ENCODE data around the gene PHYKPL.
"Not testable (repeated sequence)": the region's sequence is repeated elsewhere in the genome, so short reads cannot be mapped to it uniquely, and the experiment has no call there.

Gene PHYKPL

DNA sequence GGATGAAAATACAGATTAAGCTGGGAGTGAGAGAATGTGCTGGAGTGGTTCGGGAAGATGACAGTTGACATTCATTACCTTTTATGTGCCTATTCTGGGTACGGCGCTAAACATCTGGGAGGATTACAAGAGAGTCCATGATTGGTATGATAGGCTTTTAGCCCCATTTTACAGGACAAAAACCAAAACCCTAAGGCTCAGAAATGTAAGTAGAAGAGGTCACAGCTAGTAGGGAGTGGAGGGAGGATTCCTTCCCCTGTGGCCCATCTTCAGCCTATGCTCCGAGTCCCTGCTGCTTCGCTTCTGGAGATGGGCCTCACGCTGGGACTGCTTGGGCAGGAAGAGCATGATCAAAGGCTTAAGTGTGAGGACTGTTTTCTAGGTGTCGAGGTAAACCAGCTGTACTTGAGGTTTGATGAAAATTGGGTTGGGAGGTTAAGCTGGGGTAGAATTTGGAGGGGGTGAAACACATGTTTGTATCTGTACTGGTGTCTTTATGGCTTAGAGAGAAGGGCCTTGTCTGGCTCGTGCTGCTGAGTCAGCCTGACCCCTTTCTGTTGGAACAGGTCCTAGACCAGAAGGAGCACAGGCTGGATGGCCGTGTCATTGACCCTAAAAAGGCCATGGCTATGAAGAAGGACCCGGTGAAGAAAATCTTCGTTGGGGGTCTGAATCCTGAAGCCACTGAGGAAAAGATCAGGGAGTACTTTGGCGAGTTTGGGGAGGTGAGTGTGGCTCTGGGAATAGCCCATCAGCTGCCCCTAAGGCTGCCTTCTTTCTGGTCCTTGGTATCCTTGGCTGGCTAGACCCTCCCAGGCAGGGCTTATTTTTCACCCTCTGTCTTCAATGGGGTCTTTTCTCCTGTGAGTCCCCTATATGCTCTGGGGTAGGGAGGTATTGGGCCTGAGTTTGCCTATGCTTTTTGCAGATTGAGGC, 26.2 kb downstream of the PHYKPL start:
- no peak for DNase-seq (ENCODE audit: low read depth)

DNA sequence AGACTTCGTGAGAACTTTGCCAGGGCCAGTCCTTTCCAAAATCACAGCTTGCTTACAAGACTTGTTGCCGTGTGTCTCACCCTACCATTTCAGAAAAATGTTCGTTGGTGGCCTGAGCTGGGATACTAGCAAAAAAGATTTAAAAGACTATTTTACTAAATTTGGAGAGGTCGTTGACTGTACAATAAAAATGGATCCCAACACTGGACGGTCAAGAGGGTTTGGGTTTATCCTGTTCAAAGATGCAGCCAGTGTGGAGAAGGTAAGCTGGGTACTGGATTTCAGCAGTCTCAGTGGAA, 26.9 kb downstream of the PHYKPL start:
- DNase-seq (ENCODE audit: low read depth), result no peak

DNA sequence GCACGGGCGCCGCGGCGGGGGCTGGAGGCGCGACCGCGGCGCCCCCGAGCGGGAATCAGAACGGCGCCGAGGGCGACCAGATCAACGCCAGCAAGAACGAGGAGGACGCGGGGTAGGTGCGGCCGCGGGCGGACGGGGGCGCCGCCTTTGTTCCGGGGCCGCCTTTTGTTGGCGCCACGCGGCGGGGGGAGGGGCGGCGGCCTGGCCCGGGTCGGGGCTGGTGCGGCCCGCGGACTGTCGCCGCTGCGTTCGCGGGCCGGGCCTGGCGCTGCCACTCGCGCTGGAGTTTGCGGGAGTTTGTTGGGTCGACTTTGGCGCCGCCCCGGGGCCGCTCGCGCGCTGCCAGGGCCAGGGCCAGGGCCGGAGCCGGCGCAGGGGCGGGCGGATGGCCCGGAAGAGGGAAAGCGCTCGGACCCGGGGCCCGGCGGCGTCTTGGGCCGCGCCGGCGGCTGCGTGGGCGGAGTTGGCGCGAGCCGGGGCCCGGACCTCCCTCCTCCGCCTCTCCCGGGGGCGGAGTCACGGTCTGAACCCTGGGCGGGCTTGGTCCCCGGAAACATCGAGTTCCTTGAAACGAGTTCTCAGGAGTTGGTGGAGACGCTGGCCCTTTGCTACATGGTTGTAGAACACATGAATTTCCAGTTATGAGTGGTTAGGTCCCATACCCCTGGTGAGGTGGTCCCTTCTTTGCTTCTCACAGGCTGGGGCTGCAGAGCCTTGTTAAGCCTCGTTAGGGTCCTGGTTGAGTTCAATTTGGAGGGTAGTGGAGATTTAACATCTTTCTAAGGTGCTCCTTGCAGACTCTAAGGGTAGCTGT, 27.5 kb downstream of the PHYKPL start:
- DNase-seq (ENCODE audit: low read depth), result peak; percentile 44

DNA sequence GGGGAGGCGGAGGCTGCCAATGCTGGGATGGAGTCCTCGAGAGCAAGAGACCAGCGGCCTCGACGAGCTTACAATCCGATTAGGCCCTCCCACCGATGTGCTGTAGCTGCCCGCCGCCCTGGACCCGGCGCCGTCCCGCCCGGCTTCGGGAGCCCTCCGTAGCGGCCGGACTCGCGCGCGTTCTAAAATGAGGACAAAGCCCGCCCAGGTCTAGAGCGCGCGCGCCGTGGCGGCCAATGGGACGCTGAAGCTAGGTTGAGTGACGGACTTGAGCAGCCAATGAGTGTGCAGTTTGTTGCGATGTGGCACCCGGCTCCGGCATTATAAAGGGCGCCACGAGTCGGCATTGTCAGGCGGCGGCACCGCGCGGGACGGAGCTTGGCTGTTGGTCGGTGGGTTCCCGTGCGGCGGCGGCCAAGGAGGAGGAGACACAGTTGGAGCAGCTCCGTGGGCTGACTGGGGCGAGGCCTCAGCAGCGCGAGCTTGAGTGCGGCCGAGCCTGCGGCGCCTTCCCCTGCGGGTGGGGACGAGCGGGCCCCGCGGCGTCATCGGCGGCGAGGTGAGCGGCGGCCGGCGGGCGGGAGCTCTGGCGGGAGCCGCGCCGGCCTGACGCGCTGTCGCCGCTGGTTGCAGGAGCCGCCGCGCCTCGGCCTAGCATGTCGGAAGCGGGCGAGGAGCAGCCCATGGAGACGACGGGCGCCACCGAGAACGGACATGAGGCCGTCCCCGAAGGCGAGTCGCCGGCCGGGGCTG, 28.2 kb downstream of the PHYKPL start, which contains the start of gene HNRNPAB:
HNRNPAB (plus strand) TSS at position 352 of the 753 bp plus-strand sequence; CDS start at position 657, 305 bp downstream.
- peak; percentile 89 for DNase-seq (ENCODE audit: low read depth)

DNA sequence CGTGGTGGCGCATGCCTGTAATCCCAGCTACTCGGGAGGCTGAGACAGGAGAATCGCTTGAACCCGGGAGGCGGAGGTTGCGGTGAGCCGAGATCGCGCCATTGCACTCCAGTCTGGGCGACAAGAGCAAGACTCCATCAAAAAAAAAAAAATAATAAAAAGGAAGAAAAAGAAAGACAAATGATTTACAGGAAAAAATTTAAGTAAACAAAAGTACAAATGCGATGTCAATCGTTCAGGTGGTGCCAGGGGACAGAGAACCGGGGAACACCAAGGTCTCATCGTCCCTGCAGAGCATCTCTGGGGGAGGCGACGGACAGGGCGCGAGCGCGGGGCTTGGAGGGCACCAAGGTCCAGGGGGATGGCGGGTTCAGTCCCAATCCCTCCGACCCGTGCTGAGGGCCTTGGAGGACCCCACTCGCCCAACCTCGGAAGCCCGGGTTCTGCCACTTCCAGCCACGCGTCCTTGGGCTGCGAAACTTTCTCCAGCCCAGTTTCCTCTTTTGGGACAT, 28.9 kb downstream of the PHYKPL start:
- DNase-seq (ENCODE audit: low read depth), result no peak

GRCh38 chr5:178202541-178202940, 30.1 kb downstream of the PHYKPL start:
- DNase-seq (ENCODE audit: low read depth), result no peak

- DNase-seq (ENCODE audit: low read depth), result no peak
Observed at GRCh38 chr5:178201927-178202235, 30.7 kb downstream of the PHYKPL start.

DNA sequence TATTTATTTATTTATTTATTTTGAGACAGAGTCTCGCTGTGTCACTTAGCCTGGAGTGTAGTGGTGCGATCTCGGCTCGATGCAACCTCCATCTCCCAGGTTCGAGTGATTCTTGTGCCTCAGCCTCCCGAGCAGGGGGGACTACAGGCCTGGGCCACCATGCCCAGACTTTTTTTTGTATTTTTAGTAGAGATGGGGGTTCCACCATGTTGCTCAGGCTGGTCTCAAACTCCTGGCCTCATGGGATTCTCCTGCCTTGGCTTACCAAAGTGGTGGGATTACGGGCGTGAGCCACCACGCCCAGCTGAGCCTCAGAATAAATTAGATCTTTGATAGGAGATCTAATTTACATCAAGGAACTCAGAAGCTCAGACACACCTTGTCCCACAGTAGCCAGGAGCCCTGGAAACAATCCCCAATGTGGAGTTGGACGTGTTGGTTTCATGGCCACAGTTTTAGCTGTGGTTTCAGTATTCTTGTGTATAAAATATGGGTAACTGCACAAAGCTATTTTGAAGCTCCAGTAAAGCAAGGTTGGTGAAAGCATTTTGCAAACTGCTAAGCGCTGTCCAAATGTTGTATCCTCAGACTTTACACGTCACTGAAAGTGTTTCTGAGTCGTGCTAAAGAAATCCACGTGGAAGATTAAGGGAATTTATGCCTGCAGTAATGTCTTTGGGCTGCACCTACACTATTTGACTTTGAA, 31.2 kb downstream of the PHYKPL start:
- no peak for DNase-seq (ENCODE audit: low read depth)

GRCh38 chr5:178199581-178200434, 32.8 kb downstream of the PHYKPL start:
- no peak for DNase-seq (ENCODE audit: low read depth)

- no peak for DNase-seq (ENCODE audit: low read depth)
Observed at GRCh38 chr5:178198706-178199105, 33.9 kb downstream of the PHYKPL start.

GRCh38 chr5:178198151-178198550, 34.5 kb downstream of the PHYKPL start:
- not testable (repeated sequence) for DNase-seq (ENCODE audit: low read depth)

DNA sequence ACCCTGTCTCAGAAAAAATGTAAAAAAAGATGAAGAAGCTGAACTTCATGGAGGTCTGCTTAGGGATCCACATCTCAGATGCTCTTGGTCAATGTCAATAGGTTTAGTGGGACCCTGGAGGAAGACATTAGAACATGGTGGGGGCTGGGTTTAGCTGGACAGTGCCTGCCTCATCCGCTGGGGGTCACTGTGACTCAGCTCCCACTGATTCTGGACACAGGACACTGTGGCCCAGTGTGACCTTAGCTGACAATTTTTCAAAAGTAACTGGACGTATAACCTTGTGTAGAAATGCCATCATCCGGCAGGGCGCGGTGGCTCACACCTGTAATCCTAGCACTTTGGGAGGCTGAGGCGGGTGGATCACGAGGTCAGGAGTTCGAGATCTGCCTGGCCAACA, 35.6 kb downstream of the PHYKPL start:
- DNase-seq (ENCODE audit: low read depth), result no peak

DNA sequence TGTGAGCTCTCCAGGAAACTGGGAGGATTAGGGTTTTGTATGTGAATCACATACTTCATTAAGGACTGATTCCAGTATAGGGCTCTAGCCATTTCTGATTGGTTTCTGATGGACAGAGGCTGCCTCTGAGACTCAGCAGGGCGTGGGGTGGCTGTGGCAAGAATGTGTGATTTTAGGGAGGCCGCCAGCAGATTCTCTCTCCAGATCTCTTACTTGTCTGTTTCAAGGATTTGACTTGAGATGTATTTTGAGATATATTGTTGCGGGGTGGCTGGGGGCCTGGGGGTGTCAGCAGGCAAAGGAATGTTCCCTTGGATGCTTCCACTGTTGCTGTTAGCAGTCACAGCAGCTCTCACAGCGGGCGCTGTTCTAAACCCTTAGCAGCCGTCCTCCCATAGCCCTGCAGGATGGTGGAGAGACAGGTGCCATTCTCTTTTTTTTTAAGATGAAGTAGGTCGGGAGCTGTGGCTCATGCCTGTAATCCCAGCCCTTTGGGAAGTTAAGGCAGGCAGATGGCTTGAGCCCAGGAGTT, 36.3 kb downstream of the PHYKPL start:
- DNase-seq (ENCODE audit: low read depth), result no peak

GRCh38 chr5:178194026-178194425, 38.6 kb downstream of the PHYKPL start:
- no peak for DNase-seq (ENCODE audit: low read depth)

DNA sequence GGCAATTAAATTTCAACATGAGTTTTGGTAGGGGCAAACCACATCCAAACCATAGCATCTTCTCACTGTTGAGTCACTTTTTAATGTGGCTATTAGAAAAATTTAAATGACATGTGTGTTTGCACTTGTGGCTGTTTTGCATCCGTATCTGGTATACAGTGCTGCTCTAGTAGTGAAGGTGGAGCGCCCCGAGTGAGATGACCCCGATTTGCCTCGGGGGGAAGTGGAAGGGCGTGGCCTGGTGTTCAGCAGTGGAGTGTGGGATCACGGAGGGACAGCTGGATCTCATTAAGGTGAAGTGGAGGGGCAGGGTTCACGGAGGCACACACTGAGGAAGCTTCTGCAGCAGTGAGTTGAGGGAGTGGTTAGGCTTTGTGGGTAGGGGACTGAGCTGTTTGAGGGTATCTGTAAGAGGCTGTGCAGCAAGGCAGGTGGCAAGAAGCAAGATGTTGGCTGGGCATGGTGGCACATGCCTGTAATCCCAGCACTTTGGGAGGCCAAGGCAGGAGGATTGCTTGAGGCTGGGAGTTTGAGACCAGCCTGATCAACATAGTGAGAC, 39.3 kb downstream of the PHYKPL start:
- DNase-seq (ENCODE audit: low read depth), result no peak

- no peak for DNase-seq (ENCODE audit: low read depth)
Observed at GRCh38 chr5:178192787-178193186, 39.8 kb downstream of the PHYKPL start.

DNA sequence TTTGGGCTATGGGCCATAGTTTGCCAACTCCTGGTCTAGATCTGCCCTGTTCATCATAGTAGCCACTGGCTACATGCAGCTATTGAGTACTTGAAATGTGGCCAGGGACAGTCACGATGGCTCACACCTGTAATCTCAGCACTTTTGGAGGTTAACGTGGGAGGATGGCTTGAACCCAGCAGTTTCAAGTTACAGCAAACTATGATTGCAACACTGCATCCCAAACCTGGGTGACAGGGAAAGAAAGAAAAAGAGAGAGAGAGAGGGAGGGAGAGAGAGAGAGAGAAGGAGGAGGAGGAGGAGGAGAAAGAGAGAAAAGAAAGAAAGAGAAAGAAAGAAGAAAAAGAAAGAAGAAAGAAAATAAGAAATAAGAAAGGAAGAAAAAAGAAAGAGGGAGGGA, 40.4 kb downstream of the PHYKPL start:
- no peak for DNase-seq (ENCODE audit: low read depth)

DNA sequence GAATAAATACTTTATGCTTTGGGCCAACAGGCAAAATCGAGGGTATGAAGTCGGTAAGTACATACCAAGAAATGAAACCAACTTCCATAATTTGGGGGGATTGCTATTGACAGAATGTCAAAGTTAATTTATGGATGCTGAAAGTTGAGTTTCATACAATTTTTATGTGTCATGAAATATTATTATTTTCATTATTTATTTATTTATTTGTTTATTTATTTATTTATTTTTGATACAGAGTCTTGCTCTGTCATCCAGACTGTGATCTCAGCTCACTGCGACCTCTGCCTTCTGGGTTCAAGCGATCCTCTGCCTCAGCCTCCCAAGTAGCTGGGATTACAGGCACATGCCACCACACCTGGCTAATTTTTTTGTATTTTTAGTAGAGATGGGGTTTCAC, 40.9 kb downstream of the PHYKPL start:
- no peak for DNase-seq (ENCODE audit: low read depth)

DNA sequence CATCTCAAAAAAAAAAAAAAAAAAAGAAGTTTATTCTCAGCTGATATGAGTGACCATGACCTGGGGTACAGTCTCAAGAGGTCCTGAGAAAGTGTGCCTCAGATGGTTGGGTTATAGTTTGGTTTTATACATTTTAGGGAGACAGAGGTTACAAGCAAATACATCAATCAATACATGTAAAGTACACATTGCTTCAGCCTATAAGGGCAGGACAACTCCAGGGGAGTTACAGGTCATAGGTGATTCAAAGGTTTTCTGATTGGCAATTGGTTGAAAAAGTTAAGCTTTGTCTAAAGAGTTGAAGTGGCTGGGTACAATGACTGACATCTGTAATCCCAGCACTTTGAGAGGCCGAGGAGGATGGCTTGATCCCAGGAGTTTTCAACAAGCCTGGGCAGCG, 43.2 kb downstream of the PHYKPL start:
- DNase-seq (ENCODE audit: low read depth), result no peak

DNA sequence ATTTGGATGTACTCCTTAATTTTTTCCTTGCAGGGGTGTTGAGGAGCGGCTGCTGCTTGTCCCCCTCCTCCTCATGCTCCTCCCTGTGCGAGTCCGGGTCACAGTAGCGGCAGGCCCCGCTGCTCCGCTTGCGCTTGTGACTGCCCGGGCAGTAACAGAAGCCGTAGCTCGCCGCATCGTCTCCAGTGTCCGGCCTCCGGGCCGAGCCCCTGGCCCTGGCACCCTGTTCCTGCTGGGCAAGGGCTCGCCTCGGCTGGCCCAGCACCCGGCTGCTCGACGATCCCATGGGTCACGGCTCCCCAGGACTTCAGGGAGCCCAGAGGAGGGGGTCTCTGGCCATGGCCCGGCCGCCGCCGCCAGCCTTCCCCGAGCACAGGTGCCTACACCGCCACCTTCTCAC, 45.6 kb downstream of the PHYKPL start, which contains the start of gene GMCL2:
GMCL2 (minus strand) TSS at position 358 of the 400 bp plus-strand sequence; CDS start at position 286, 72 bp downstream.
- no peak for DNase-seq (ENCODE audit: low read depth)
